Right ventricle myocardium superior (tissue), 1 donor: Measurements from ENCODE around the gene ANO2. TPM values are rescaled to one million over a fixed set of nuclear protein-coding genes. Genes with fewer than 3 reads are reported as not detected.

Experiments
- ATAC-seq: fragments of 200-7000 bp; cut with Tn5 transposase; one replicate; pipeline ENCODE4 v1.9.1; 2020; ENCODE audit warnings: mild to moderate bottlenecking; ENCODE audit not compliant: poor library complexity
- DNase-seq: peaks from one replicate; pipeline ENCODE4 v3.0.0-alpha.2; 2020
- intact Hi-C: fragments of 100-400 bp; cut with DNase I; formaldehyde crosslinking; loops from one replicate; pipeline ENCODE4 v1.11.2; 2022
- total RNA-seq: library from RNA; stranded (reverse); fragmentation: NEBNext Ultra II Directional; extraction: Animal tissue kit (Norgen Biotek cat#: 25700); gene quantifications from one replicate; pipeline ENCODE4 v1.2.1, GENCODE V29; 2021
- donor health status: DM: no; HTN: yes; CAD: no; lungs with severe emphysema.

ANO2 gene
- total RNA-seq, 1 donor from 2014 or later, result 12.6 TPM

GRCh38 chr12:5923043-5923605, 21.9 kb downstream of the ANO2 start:
- DNase-seq, result no peak
- intact Hi-C loops, result no loop called here

GRCh38 chr12:5921966-5922899, 22.8 kb downstream of the ANO2 start:
- intact Hi-C loops, result no loop called here
- no peak for DNase-seq

More at GRCh38 chr12:5923043-5923605, 21.9 kb downstream of the ANO2 start:
- no peak for ATAC-seq

GRCh38 chr12:5921027-5921909, 23.8 kb downstream of the ANO2 start:
- intact Hi-C loops, result no loop called here
- DNase-seq, result no peak
- no peak for ATAC-seq

More at GRCh38 chr12:5921966-5922899, 22.8 kb downstream of the ANO2 start:
- ATAC-seq, result no peak

GRCh38 chr12:5916785-5917290, 28.2 kb downstream of the ANO2 start:
- DNase-seq (no peak), ATAC-seq (no peak)
- intact Hi-C loops, result no loop called here

GRCh38 chr12:5915511-5915910, 29.5 kb downstream of the ANO2 start:
- intact Hi-C loops, result no loop called here
- ATAC-seq (no peak), DNase-seq (no peak)

- no peak for ATAC-seq
- intact Hi-C loops, result no loop called here
These were observed 30.5 kb downstream of the ANO2 start for GRCh38 chr12:5914387-5915149.

GRCh38 chr12:5913387-5913786, 31.7 kb downstream of the ANO2 start:
- ATAC-seq, result no peak
- DNase-seq, result no peak
- intact Hi-C loops, result no loop called here

More at GRCh38 chr12:5914387-5915149, 30.5 kb downstream of the ANO2 start:
- no peak for DNase-seq

GRCh38 chr12:5912437-5913334, 32.4 kb downstream of the ANO2 start:
- intact Hi-C loops, result no loop called here
- ATAC-seq (no peak), DNase-seq (no peak)

GRCh38 chr12:5912011-5912410, 33.0 kb downstream of the ANO2 start:
- DNase-seq (no peak), ATAC-seq (no peak)
- intact Hi-C loops, result no loop called here

GRCh38 chr12:5910790-5911548, 34.1 kb downstream of the ANO2 start:
- DNase-seq (no peak), ATAC-seq (no peak)
- intact Hi-C loops, result no loop called here

GRCh38 chr12:5909560-5909959, 35.5 kb downstream of the ANO2 start:
- intact Hi-C loops, result no loop called here
- ATAC-seq, result no peak
- no peak for DNase-seq

- DNase-seq, result no peak
- intact Hi-C loops, result no loop called here
- ATAC-seq, result no peak
These were observed 36.8 kb downstream of the ANO2 start for GRCh38 chr12:5908251-5908650.

- intact Hi-C loops, result no loop called here
- DNase-seq, result no peak
- ATAC-seq, result no peak
These were observed 37.3 kb downstream of the ANO2 start for GRCh38 chr12:5907807-5908206.

GRCh38 chr12:5905757-5906156, 39.3 kb downstream of the ANO2 start:
- DNase-seq (no peak), ATAC-seq (no peak)
- intact Hi-C loops, result no loop called here

GRCh38 chr12:5904969-5905368, 40.1 kb downstream of the ANO2 start:
- intact Hi-C loops, result no loop called here
- no peak for ATAC-seq
- DNase-seq, result no peak

GRCh38 chr12:5904441-5904840, 40.6 kb downstream of the ANO2 start:
- ATAC-seq (no peak), DNase-seq (no peak)
- intact Hi-C loops, result no loop called here

GRCh38 chr12:5902736-5903135, 42.3 kb downstream of the ANO2 start:
- no peak for DNase-seq
- ATAC-seq, result no peak
- intact Hi-C loops, result no loop called here
